Calu3 (cell line): Measurements from ENCODE around the gene LRBA. TPM values are rescaled to one million over a fixed set of nuclear protein-coding genes. Genes with fewer than 3 reads are reported as not detected.

Source experiments
- BruUV-seq: library from RNA; stranded (reverse); fragments of 400-500 nt; replicated peaks from 2 replicates; lab custom pipeline; 2021; lab: Mats Ljungman, UMichigan
- CTCF ChIA-PET: fragments of 300-600 bp; sonication (Branson Sonifier 250); formaldehyde crosslinking; loops from one replicate; lab custom pipeline; 2022; ENCODE audit warnings: antibody characterized with exemption; lab: Charles Lee
- DNase-seq: peaks from one replicate; pipeline ENCODE4 v3.0.0; 2022
- H3K27ac Mint-ChIP-seq: one replicate; pipeline ENCODE4 v1.8.0; 2022; ENCODE audit warnings: mixed read lengths; ENCODE audit not compliant: unreplicated experiment
- H3K27me3 Mint-ChIP-seq: one replicate; pipeline ENCODE4 v1.8.0; 2022; ENCODE audit warnings: mixed read lengths; ENCODE audit not compliant: unreplicated experiment
- H3K36me3 Mint-ChIP-seq: one replicate; pipeline ENCODE4 v1.8.0; 2022; ENCODE audit warnings: mild to moderate bottlenecking, moderate library complexity, mixed read lengths; ENCODE audit not compliant: insufficient read depth, unreplicated experiment
- H3K4me1 Mint-ChIP-seq: one replicate; pipeline ENCODE4 v1.8.0; 2022; ENCODE audit warnings: mild to moderate bottlenecking, low read depth, mixed read lengths; ENCODE audit not compliant: unreplicated experiment
- H3K4me3 Mint-ChIP-seq: one replicate; pipeline ENCODE4 v1.8.0; 2022; ENCODE audit warnings: mild to moderate bottlenecking, low read depth, moderate library complexity, mixed read lengths; ENCODE audit not compliant: unreplicated experiment
- H3K9me3 Mint-ChIP-seq: one replicate; pipeline ENCODE4 v1.8.0; 2022; ENCODE audit warnings: low read depth, mixed read lengths; ENCODE audit not compliant: unreplicated experiment
- intact Hi-C: fragments of 100-400 bp; cut with micrococcal nuclease; formaldehyde crosslinking; loops from one replicate; pipeline ENCODE4 v1.10.0; 2022; ENCODE audit not compliant: unreplicated experiment
- total RNA-seq: library from RNA; stranded (reverse); gene quantifications from 2 replicates; pipeline ENCODE4 v1.2.3, GENCODE V29; 2022
- TF ChIP-seq, protein P1 (sequence below): fragments of 200-600 bp; IDR thresholded peaks from one replicate; pipeline ENCODE4 v1.8.0; 2022; ENCODE audit warnings: antibody characterized with exemption; ENCODE audit not compliant: unreplicated experiment

The LRBA gene
- total RNA-seq, 1 experiment from 2014 or later, result 49.0 TPM

DNA sequence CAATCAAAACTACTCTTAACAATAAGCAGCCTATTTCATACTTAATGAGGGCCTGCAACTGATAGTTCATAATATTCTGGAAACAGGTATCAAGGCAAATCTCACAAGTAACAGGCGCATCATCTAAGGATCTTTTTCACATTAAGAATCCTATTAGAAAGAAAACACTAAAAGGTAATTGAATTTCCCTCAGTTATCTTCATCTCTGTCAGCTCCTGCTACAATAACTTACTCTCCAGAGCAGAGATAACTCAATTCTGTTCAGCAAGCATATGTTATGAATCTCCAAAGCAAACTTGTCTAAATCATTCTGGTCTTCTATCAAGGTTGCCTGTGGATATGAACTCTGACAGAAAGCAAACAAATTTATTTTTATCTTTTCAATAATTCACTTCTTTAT lies 307.1 kb downstream of the LRBA start:
- no peaks in the 10 kb centered on the region for H3K27me3 Mint-ChIP-seq
- H3K4me1 Mint-ChIP-seq, result no peaks in the 10 kb centered on the region
- CTCF ChIA-PET, result no interaction called here
- no peak overlapping the region for H3K27ac Mint-ChIP-seq
- BruUV-seq, result no TSS peak
- H3K9me3 Mint-ChIP-seq, result no peaks in the 10 kb centered on the region
- H3K4me3 Mint-ChIP-seq, result no peak overlapping the region
- TF ChIP-seq, protein P1, sequence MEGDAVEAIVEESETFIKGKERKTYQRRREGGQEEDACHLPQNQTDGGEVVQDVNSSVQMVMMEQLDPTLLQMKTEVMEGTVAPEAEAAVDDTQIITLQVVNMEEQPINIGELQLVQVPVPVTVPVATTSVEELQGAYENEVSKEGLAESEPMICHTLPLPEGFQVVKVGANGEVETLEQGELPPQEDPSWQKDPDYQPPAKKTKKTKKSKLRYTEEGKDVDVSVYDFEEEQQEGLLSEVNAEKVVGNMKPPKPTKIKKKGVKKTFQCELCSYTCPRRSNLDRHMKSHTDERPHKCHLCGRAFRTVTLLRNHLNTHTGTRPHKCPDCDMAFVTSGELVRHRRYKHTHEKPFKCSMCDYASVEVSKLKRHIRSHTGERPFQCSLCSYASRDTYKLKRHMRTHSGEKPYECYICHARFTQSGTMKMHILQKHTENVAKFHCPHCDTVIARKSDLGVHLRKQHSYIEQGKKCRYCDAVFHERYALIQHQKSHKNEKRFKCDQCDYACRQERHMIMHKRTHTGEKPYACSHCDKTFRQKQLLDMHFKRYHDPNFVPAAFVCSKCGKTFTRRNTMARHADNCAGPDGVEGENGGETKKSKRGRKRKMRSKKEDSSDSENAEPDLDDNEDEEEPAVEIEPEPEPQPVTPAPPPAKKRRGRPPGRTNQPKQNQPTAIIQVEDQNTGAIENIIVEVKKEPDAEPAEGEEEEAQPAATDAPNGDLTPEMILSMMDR, result no peak
- intact Hi-C loops, result no loop called here
- DNase-seq, result no peak
- no peaks in the 10 kb centered on the region for H3K36me3 Mint-ChIP-seq

DNA sequence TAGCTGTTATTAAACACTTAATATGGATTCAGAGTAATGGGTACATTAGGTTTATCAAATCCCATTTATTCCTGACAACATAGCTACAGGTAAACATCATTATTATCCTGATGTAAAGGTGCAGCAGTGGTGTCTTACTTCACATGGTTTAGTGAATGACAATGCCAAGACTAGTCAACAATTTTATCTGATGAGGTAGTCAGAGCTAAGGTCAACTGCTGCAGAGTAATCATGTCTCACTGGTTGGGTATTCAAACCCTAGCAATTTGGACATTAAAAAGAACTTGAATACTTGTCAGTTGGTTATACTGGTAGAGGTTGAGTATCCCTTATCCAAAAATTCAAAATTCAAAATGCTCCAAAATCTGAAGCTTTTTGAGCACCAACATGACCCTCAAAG lies 315.5 kb downstream of the LRBA start:
- H3K27ac Mint-ChIP-seq, result no peak overlapping the region
- no peaks in the 10 kb centered on the region for H3K27me3 Mint-ChIP-seq
- no TSS peak for BruUV-seq

DNA sequence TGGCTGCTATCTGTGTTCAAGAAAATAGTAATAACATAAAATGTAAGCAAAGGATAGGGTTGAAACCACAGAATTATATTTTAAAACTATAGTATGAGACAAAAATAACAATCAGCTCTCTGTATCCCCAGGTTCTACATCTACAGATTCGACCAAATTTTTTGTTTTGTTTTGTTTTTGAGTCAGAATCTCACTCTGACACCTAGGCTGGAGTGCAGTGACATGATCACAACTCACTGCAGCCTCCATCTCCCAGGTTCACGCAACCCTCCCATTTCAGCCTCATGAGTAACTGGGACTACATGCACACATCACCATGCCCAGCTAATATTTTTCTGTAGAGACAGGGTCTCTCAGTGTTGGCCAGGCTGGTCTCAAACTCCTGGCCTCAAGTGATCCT lies 319.9 kb downstream of the LRBA start:
- no peaks in the 10 kb centered on the region for H3K9me3 Mint-ChIP-seq
- DNase-seq, result no peak
- no TSS peak for BruUV-seq
- no peak overlapping the region for H3K4me3 Mint-ChIP-seq
- CTCF ChIA-PET, result no interaction called here
- TF ChIP-seq, protein P1, result no peak
- H3K36me3 Mint-ChIP-seq, result no peaks in the 10 kb centered on the region
- no peaks in the 10 kb centered on the region for H3K27me3 Mint-ChIP-seq
- intact Hi-C loops, result no loop called here
- H3K27ac Mint-ChIP-seq, result no peak overlapping the region
- no peaks in the 10 kb centered on the region for H3K4me1 Mint-ChIP-seq

More for the DNA sequence above, 315.5 kb downstream of the LRBA start:
- H3K4me3 Mint-ChIP-seq, result no peak overlapping the region
- no peaks in the 10 kb centered on the region for H3K36me3 Mint-ChIP-seq
- no peak for DNase-seq
- CTCF ChIA-PET, result no interaction called here
- no peaks in the 10 kb centered on the region for H3K4me1 Mint-ChIP-seq
- TF ChIP-seq, protein P1, result no peak
- no peaks in the 10 kb centered on the region for H3K9me3 Mint-ChIP-seq
- intact Hi-C loops, result no loop called here

DNA sequence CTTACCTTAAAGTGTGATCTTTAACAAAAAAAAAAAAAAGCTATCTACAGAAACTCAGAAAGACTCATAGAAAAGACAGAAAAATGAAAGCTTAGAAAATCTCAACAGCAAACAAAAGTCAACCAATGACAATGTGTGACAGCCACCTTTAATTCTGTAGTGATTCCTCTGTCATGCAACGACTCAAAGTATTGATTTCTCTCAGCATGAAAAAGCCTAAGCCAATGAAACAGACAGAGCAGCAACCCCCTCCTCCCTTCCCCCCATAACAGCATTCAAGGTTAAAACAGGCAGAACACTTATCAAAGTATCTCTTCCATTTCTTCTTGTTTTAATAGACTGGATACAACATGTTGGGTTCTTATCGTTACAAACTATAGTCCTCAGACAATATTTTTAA lies 320.6 kb downstream of the LRBA start:
- Mint-ChIP-seq H3K4me1 (no peaks in the 10 kb centered on the region), H3K4me3 (no peak overlapping the region), H3K36me3 (no peaks in the 10 kb centered on the region), H3K9me3 (no peaks in the 10 kb centered on the region), H3K27me3 (no peaks in the 10 kb centered on the region), H3K27ac (no peak overlapping the region)
- TF ChIP-seq, protein P1, result no peak
- intact Hi-C loops, result no loop called here
- no TSS peak for BruUV-seq
- CTCF ChIA-PET, result no interaction called here
- no peak for DNase-seq
